GM12878 (cell line): ENCODE results near the gene PLB1. TPM values are rescaled to one million over a fixed set of nuclear protein-coding genes. Genes with fewer than 3 reads are reported as not detected.

Experiments used
- ATAC-seq: fragments of 200-7000 bp; cut with Tn5 transposase; 3 replicates; pipeline ENCODE4 v1.9.1; 2020; ENCODE audit warnings: mild to moderate bottlenecking, moderate library complexity
- BruUV-seq: library from RNA; stranded (reverse); fragments of 400-500 nt; replicated peaks from 2 replicates; lab custom pipeline; 2021; lab: Mats Ljungman, UMichigan
- CTCF ChIA-PET: fragments of 300-600 bp; sonication (Branson Sonifier 250); formaldehyde crosslinking; extraction: SDS; loops from one replicate; lab custom pipeline; 2021; ENCODE audit warnings: inconsistent platforms; lab: Yijun Ruan, JAX
- POLR2A ChIA-PET: fragments of 350-600 bp; formaldehyde crosslinking; extraction: SDS; loops from one replicate; lab custom pipeline; 2021; ENCODE audit warnings: inconsistent platforms; lab: Charles Lee
- RAD21 ChIA-PET: fragments of 300-600 bp; sonication (Branson Sonifier 250); formaldehyde crosslinking; loops from one replicate; lab custom pipeline; 2023; ENCODE audit warnings: antibody characterized with exemption; ENCODE audit not compliant: unreplicated experiment; lab: Charles Lee
- SMC1A ChIA-PET: fragments of 300-600 bp; sonication (Branson Sonifier 250); formaldehyde crosslinking; loops from one replicate; lab custom pipeline; 2023; ENCODE audit not compliant: unreplicated experiment, uncharacterized antibody; lab: Charles Lee
- DNase-seq: peaks from one replicate; pipeline ENCODE4 v3.0.0-alpha.2; 2011; ENCODE audit warnings: low read depth, low spot score
- FAIRE-seq: peaks from 3 replicates; lab custom pipeline; 2011; peaks lifted over from hg19 to GRCh38; lab: Jason Lieb, UNC
- H2AFZ ChIP-seq: 2 replicates; pipeline ENCODE4 v1.6.0; 2011; ENCODE audit warnings: low read depth, low read length, control low read depth; ENCODE audit not compliant: control insufficient read depth
- H3K27ac ChIP-seq: 2 replicates; pipeline ENCODE4 v1.5.1; 2011; ENCODE audit warnings: control low read depth; ENCODE audit not compliant: control insufficient read depth, insufficient read depth
- H3K27me3 ChIP-seq, 2 experiments: replicated peaks in 1 of 2; 2 replicates each; pipeline versions ENCODE4 v1.6.0 to v1.6.1; 2011; ENCODE audit warnings: low read length in 1 of 2; ENCODE audit not compliant: control insufficient read depth in 2 of 2, insufficient read depth in 2 of 2
- H3K36me3 ChIP-seq, 2 experiments: 2 replicates each; pipeline ENCODE4 v1.5.1; 2011; ENCODE audit warnings: low read length in 1 of 2; ENCODE audit not compliant: control insufficient read depth in 2 of 2, insufficient read depth in 2 of 2
- H3K4me1 ChIP-seq: 2 replicates; pipeline ENCODE4 v1.6.1; 2011; ENCODE audit warnings: mild to moderate bottlenecking, low read length, moderate library complexity, mixed read lengths; ENCODE audit not compliant: control insufficient read depth, insufficient read depth
- H3K4me2 ChIP-seq: 2 replicates; pipeline ENCODE4 v1.6.0; 2011; ENCODE audit warnings: control low read depth; ENCODE audit not compliant: control insufficient read depth, insufficient read depth
- H3K4me3 ChIP-seq: fragments of 200-600 bp; sonication (generic); 2 replicates; pipeline ENCODE4 v1.5.1; 2016
- H3K79me2 ChIP-seq: 2 replicates; pipeline ENCODE4 v1.6.0; 2011; ENCODE audit warnings: low read length; ENCODE audit not compliant: control insufficient read depth, insufficient read depth
- H3K9ac ChIP-seq: 2 replicates; pipeline ENCODE4 v1.8.0; 2011; ENCODE audit warnings: low read length, control low read depth, mixed read lengths; ENCODE audit not compliant: control insufficient read depth, insufficient read depth
- H3K9me3 ChIP-seq: replicated peaks from 3 replicates; pipeline ENCODE4 v1.5.1; 2011; ENCODE audit warnings: mild to moderate bottlenecking, low read length; ENCODE audit not compliant: control insufficient read depth, insufficient read depth
- H4K20me1 ChIP-seq: 2 replicates; pipeline ENCODE4 v1.6.0; 2011; ENCODE audit not compliant: control insufficient read depth, insufficient read depth
- BACH1 ChIP-seq: fragments of 450-650 bp; IDR thresholded peaks from 2 replicates; pipeline ENCODE4 v1.6.1; 2017; ENCODE audit warnings: mild to moderate bottlenecking, borderline replicate concordance
- CREB1 ChIP-seq: IDR thresholded peaks from 2 replicates; pipeline ENCODE4 v1.6.1; 2012; ENCODE audit warnings: low read depth, mild to moderate bottlenecking, inconsistent platforms
- MYB ChIP-seq: fragments of 150-350 bp; IDR thresholded peaks from 2 replicates; pipeline ENCODE4 v1.6.1; 2014; ENCODE audit warnings: mild to moderate bottlenecking, low read depth, low read length, borderline replicate concordance
- NR2F1 ChIP-seq: fragments of 450-650 bp; conservative IDR thresholded peaks from 2 replicates; pipeline ENCODE4 v1.6.1; 2017; ENCODE audit warnings: mild to moderate bottlenecking
- RCOR1 ChIP-seq: conservative IDR thresholded peaks from 2 replicates; pipeline ENCODE4 v1.6.1; 2012; ENCODE audit warnings: low read depth, low read length, improper control_type of control experiment
- SIX5 ChIP-seq: IDR thresholded peaks from 2 replicates; pipeline ENCODE4 v1.6.1; 2011; ENCODE audit warnings: mild to moderate bottlenecking, low read depth, low read length, moderate library complexity; ENCODE audit not compliant: severe bottlenecking
- SREBF1 ChIP-seq: IDR thresholded peaks from 2 replicates; pipeline ENCODE4 v1.6.1; 2012; ENCODE audit warnings: mild to moderate bottlenecking, low read length
- TCF12 ChIP-seq: IDR thresholded peaks from 2 replicates; pipeline ENCODE4 v1.6.1; 2011; ENCODE audit warnings: low read depth, mild to moderate bottlenecking, low read length
- ZBTB40 ChIP-seq: fragments of 450-650 bp; IDR thresholded peaks from 2 replicates; pipeline ENCODE4 v1.6.1; 2016; ENCODE audit warnings: mild to moderate bottlenecking, moderate library complexity, borderline replicate concordance
- WGBS: methylation state at CpG from one replicate; pipeline ENCODE4 v1.1.6; 2016; ENCODE audit warnings: low lambda C conversion rate; ENCODE audit not compliant: insufficient replicate concordance, insufficient coverage; ENCODE audit errors: missing lambda C conversion rate; 5-methylcytosine and 5-hydroxymethylcytosine counted together
- in situ Hi-C: fragments of 300-500 bp; cut with MboI; formaldehyde crosslinking; loops from 9 replicates; pipeline ENCODE4 v1.14.3; 2018; ENCODE audit warnings: mixed read lengths
- intact Hi-C: fragments of 100-400 bp; cut with micrococcal nuclease; formaldehyde crosslinking; loops from one replicate; pipeline ENCODE4 v1.14.2; 2022; ENCODE audit not compliant: unreplicated experiment
- polyA plus RNA-seq, 11 experiments: library from polyadenylated mRNA; depleted of rRNA in 4 of 11; unstranded in 6 of 11; stranded (reverse) in 5 of 11; fragments of >200 nt; fragmentation: Nextera tagmentation in 4 of 11; fragmentation: Illumina TruSeq in 1 of 11; extraction: Ambion mirVana in 4 of 11; extraction: Trizol in 1 of 11; gene quantifications; 1 replicate in 1 of 11; 2 replicates in 10 of 11; pipeline versions ENCODE4 v1.2.1 to v1.2.3, GENCODE V29; 2011 to 2016; ENCODE audit warnings: inconsistent platforms in 2 of 11, missing spikeins in 2 of 11, low read depth in 1 of 11
- total RNA-seq, 4 experiments: library from RNA; depleted of rRNA in 3 of 4; stranded (reverse); fragments of >200 nt in 3 of 4; fragmentation: Illumina TruSeq in 1 of 4; extraction: Trizol in 1 of 4; gene quantifications; 2 replicates each; pipeline versions ENCODE4 v1.2.1 to v1.2.3, GENCODE V29; 2013 to 2021
- TF ChIP-seq, protein P1 (sequence below): IDR thresholded peaks from 2 replicates; pipeline ENCODE4 v1.6.1; 2012; ENCODE audit warnings: low read depth, low read length, improper control_type of control experiment
- TF ChIP-seq, protein P2 (sequence below): fragments of 450-650 bp; formaldehyde crosslinking; IDR thresholded peaks from 2 replicates; pipeline ENCODE4 v1.4.0; 2022; ENCODE audit warnings: mild to moderate bottlenecking, moderate library complexity
- TF ChIP-seq, protein P3 (sequence below): IDR thresholded peaks from 2 replicates; pipeline ENCODE4 v1.6.1; 2011; ENCODE audit warnings: mild to moderate bottlenecking, low read depth, low read length, moderate library complexity; ENCODE audit not compliant: insufficient replicate concordance

The PLB1 gene
- total and polyA plus RNA-seq, 10 of the 15 experiments (the other 5 are each of a cell fraction or from before 2014, with no cell fraction given) = 0.03 to 0.49 (median 0.28) TPM

DNA sequence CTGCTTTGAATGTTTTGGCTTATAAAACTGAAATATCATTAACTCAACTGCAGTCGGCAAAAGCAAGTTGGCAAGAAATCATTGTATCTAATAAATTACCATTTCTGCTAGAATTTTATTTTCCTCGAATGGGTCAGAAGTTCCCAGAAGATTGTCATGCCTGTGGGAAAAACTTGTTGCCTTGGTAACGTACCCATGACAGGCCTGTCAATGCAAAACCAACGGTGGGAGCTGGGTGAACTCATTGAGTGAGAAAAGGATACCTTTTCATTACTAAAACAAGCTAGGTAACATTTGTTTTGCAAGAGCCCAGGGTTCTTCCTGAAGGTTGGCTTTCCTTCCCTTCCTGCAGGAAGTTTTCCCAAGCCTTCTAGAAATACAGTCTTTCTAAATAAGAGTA, 9.5 kb downstream of the PLB1 start (continued):
- TF ChIP-seq ZBTB40 = no peak
- TF ChIP-seq, protein P1, sequence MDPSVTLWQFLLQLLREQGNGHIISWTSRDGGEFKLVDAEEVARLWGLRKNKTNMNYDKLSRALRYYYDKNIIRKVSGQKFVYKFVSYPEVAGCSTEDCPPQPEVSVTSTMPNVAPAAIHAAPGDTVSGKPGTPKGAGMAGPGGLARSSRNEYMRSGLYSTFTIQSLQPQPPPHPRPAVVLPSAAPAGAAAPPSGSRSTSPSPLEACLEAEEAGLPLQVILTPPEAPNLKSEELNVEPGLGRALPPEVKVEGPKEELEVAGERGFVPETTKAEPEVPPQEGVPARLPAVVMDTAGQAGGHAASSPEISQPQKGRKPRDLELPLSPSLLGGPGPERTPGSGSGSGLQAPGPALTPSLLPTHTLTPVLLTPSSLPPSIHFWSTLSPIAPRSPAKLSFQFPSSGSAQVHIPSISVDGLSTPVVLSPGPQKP = no peak
- TF ChIP-seq SIX5 = no peak

DNA sequence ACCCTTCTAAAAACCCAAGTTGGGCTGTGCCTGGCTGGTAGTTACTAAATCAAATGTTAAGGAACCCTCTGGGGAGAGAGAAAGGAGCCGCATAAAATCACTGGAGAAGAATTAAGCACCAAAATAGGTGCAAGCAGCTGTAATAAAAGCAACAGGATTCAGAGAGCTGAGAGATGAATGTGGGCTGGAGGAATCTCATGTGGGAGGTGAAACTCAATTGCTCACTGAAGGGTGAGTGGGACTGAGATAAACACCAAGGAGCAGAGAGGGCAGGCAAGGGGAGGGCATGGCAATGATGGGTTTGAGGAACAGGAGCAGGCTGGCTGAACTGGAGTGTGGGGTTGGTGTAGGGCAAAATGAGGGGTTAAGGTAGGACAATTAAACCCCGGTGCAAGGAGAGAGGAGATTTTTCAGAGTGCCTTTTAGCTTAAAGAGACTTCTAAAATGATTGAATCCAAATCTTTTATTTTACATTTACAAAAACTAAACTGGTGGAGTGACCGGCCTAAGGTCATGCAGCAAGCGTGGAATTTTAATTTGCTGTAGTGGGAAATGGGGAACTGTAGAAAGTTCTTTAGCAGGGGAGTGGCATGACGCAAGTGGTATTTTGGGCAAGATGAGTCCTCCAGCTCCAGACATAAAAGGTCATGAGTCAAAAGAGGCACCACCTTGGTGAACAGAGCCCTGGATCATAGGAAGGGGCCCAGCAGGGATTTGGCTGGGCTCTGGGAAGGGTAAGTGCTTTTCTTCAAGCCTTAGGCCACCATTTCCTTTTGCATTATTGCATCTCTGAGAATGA, 10.5 kb downstream of the PLB1 start:
- Histone ChIP-seq H3K79me2 (no peaks in the 10 kb centered on the region), H4K20me1 (no peaks in the 10 kb centered on the region), H3K27ac (no peak overlapping the region), H3K36me3 (no peaks in the 10 kb centered on the region), H3K9ac (no peak overlapping the region), H2AFZ (no peak overlapping the region), H3K9me3 (no peaks in the 10 kb centered on the region), H3K27me3 (peaks cover 0 to 3% of the 10 kb centered on the region in 2 experiments; a peak in 2 of 4 replicates), H3K4me3 (no peak overlapping the region), H3K4me2 (no peak overlapping the region), H3K4me1 (no peaks in the 10 kb centered on the region)
- DNase-seq (no peak), FAIRE-seq (no peak), ATAC-seq (no peak)
- SMC1A ChIA-PET = no interaction called here
- CTCF ChIA-PET = interaction anchor here (0.6 kb wide), 1 partner anchor 22 kb away, joined by 3 read pairs; no protein-coding TSS in a partner anchor
- RAD21 ChIA-PET = no interaction called here
- 64% methylated on average over 5 of the region's 5 CpGs for WGBS
- BruUV-seq = no TSS peak
- intact Hi-C loops (no loop called here), in situ Hi-C loops (no loop called here)
- POLR2A ChIA-PET = interaction anchor here (0.5 kb wide), 1 partner anchor 212 kb away, joined by 3 read pairs; no protein-coding TSS in a partner anchor
- TF ChIP-seq RCOR1 (no peak), TCF12 (no peak), NR2F1 (no peak), BACH1 (no peak), CREB1 (no peak), SREBF1 (no peak), MYB (no peak)
- TF ChIP-seq, protein P2, sequence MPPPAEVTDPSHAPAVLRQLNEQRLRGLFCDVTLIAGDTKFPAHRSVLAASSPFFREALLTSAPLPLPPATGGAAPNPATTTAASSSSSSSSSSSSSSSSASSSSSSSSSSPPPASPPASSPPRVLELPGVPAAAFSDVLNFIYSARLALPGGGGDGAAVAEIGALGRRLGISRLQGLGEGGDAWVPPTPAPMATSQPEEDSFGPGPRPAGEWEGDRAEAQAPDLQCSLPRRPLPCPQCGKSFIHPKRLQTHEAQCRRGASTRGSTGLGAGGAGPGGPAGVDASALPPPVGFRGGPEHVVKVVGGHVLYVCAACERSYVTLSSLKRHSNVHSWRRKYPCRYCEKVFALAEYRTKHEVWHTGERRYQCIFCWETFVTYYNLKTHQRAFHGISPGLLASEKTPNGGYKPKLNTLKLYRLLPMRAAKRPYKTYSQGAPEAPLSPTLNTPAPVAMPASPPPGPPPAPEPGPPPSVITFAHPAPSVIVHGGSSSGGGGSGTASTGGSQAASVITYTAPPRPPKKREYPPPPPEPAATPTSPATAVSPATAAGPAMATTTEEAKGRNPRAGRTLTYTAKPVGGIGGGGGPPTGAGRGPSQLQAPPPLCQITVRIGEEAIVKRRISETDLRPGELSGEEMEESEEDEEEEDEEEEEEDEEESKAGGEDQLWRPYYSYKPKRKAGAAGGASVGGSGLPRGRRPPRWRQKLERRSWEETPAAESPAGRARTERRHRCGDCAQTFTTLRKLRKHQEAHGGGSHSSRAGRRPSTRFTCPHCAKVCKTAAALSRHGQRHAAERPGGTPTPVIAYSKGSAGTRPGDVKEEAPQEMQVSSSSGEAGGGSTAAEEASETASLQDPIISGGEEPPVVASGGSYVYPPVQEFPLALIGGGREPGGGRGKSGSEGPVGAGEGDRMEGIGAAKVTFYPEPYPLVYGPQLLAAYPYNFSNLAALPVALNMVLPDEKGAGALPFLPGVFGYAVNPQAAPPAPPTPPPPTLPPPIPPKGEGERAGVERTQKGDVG (CRISPR knock-in tag) = no peak
- TF ChIP-seq, protein P3, sequence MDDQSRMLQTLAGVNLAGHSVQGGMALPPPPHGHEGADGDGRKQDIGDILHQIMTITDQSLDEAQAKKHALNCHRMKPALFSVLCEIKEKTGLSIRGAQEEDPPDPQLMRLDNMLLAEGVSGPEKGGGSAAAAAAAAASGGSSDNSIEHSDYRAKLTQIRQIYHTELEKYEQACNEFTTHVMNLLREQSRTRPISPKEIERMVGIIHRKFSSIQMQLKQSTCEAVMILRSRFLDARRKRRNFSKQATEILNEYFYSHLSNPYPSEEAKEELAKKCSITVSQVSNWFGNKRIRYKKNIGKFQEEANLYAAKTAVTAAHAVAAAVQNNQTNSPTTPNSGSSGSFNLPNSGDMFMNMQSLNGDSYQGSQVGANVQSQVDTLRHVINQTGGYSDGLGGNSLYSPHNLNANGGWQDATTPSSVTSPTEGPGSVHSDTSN = no peak
